GM23248 (cell line): ENCODE measurements around the gene KPNA6.

Experiments used
- EZH2 ChIP-seq: fragments of 200-600 bp; sonication (generic); IDR thresholded peaks from 2 replicates; pipeline ENCODE4 v1.6.1; 2018; ENCODE audit warnings: antibody characterized with exemption, mild to moderate bottlenecking; ENCODE audit not compliant: insufficient read depth, poor library complexity, severe bottlenecking
- EZH2phosphoT487 ChIP-seq: fragments of 200-600 bp; sonication (generic); IDR thresholded peaks from 2 replicates; pipeline ENCODE4 v1.6.1; 2018; ENCODE audit warnings: antibody characterized with exemption, moderate library complexity, mild to moderate bottlenecking, low read depth; ENCODE audit not compliant: insufficient read depth

DNA sequence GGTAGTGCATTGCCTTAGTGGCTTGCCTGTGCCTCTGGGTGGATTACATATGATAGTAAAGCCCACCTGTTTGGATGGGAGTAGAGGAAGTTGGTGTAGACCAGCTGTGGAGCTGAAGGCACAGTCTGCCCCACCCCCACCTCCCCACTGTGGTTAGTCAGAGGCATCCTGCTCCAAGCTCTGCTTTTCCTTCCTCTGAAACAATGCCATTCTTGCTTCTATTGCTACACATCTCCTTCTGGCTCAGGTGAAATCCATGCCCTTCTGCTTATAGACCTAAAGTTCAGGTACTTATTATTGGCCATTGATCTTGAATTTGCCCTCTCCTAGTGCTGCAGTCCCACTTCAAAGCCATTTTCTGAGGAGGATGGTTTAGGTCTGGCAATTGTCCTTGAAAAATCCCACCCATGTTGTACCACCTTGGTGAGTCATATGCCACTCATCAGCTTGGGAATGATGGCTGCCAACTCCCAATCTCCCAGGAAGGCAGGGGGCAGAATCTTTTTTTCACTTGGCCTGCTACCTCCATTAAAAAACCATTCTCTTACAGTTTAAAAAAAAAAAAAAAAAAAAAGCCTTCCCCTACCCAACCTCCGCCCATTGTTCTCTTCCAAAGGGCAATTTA is 64.9 kb downstream of the KPNA6 start:
- TF ChIP-seq EZH2: no peak
- no peak for TF ChIP-seq EZH2phosphoT487
